Esophagus squamous epithelium (tissue), 5 donors: ENCODE measurements around the gene PHACTR3. TPM values are rescaled to one million over a fixed set of nuclear protein-coding genes. Genes with fewer than 3 reads are reported as not detected.

ENCODE experiments used
- DNase-seq: peaks from one replicate; lab custom pipeline; 2025; lab: John Stamatoyannopoulos, UW
- H3K27ac ChIP-seq, 4 donors: fragments of 200-600 bp; sonication (generic); one replicate each; pipeline ENCODE4 v1.5.1; 2016 to 2019; ENCODE audit warnings: mild to moderate bottlenecking in 1 of 4
- H3K27me3 ChIP-seq, 4 donors: fragments of 200-600 bp; sonication (generic); 1 replicate in 3 of 4; 2 replicates in 1 of 4; pipeline versions ENCODE4 v1.5.1 to v1.6.0; 2017 to 2021; ENCODE audit warnings: antibody characterized with exemption in 1 of 4
- H3K36me3 ChIP-seq, 3 donors: fragments of 200-600 bp; sonication (generic); one replicate each; pipeline ENCODE4 v1.5.1; 2016 to 2019
- H3K4me1 ChIP-seq, 3 donors: fragments of 200-600 bp; sonication (generic); one replicate each; pipeline ENCODE4 v1.5.1; 2017 to 2019
- H3K4me3 ChIP-seq, 4 donors: fragments of 200-600 bp; sonication (generic); 1 replicate in 3 of 4; 2 replicates in 1 of 4; pipeline ENCODE4 v1.5.1; 2016 to 2019; ENCODE audit warnings: mild to moderate bottlenecking in 2 of 4, moderate library complexity in 1 of 4
- H3K9me3 ChIP-seq, 3 donors: fragments of 200-600 bp; sonication (generic); one replicate each; pipeline ENCODE4 v1.5.1; 2016 to 2019
- CTCF ChIP-seq, 6 experiments: fragments of 450-650 bp in 4 of 6; fragments of 200-600 bp in 2 of 6; sonication (generic) in 2 of 6; IDR thresholded peaks; one replicate each; pipeline ENCODE4 v1.5.1; 2016 to 2019; ENCODE audit warnings: antibody characterized with exemption in 6 of 6, mild to moderate bottlenecking in 4 of 6, moderate library complexity in 4 of 6
- POLR2A ChIP-seq, 4 donors: fragments of 450-650 bp; IDR thresholded peaks; one replicate each; pipeline ENCODE4 v1.6.1; 2017; ENCODE audit warnings: antibody characterized with exemption in 4 of 4, mild to moderate bottlenecking in 4 of 4, moderate library complexity in 3 of 4
- WGBS, 2 donors: methylation state at CpG; one replicate each; pipeline ENCODE4 v1.1.5; 2018; 5-methylcytosine and 5-hydroxymethylcytosine counted together
- intact Hi-C: fragments of 100-400 bp; cut with DNase I; formaldehyde crosslinking; loops from one replicate; pipeline ENCODE4 v1.15.0; 2022
- total RNA-seq, 4 donors: library from RNA; depleted of rRNA; stranded (reverse); fragments of >200 nt; gene quantifications; one replicate each; pipeline ENCODE4 v1.1.0, GENCODE V29; 2016
- donor health status: DM: yes; HTN: yes; CAD: no.

The PHACTR3 gene
- total RNA-seq, 4 donors from 2014 or later, result 0.13 to 2.5 (median 0.32) TPM

- Histone ChIP-seq H3K27ac (no peak overlapping the region), H3K4me1 (no peaks in the 10 kb centered on the region), H3K27me3 (peaks cover 0 to 11% (median 0%) of the 10 kb centered on the region in 4 donors), H3K9me3 (no peaks in the 10 kb centered on the region), H3K36me3 (no peaks in the 10 kb centered on the region), H3K4me3 (no peak overlapping the region)
- TF ChIP-seq CTCF (IDR thresholded peaks at IDR 0.05), result no peak
- TF ChIP-seq POLR2A (IDR thresholded peaks at IDR 0.05), result no peak
- intact Hi-C loops, result no loop called here
- DNase-seq, result no peak
- 88 to 89% methylated on average over 7 of the region's 7 CpGs for WGBS, 2 donors
Measured at GRCh38 chr20:59683181-59683580, 78.8 kb downstream of the PHACTR3 start.

- WGBS, 2 donors, result 78 to 84% methylated on average over 8 to 9 of the region's 9 CpGs
- no peak for DNase-seq
- no peaks in the 10 kb centered on the region for H3K4me1 ChIP-seq
- H3K9me3 ChIP-seq, result no peaks in the 10 kb centered on the region
- H3K27ac ChIP-seq, result no peak overlapping the region
- intact Hi-C loops, result no loop called here
- H3K36me3 ChIP-seq, result no peaks in the 10 kb centered on the region
- no peaks in the 10 kb centered on the region for H3K27me3 ChIP-seq
- H3K4me3 ChIP-seq, result no peak overlapping the region
- no peak for TF ChIP-seq POLR2A (IDR thresholded peaks at IDR 0.05)
- no peak for TF ChIP-seq CTCF (IDR thresholded peaks at IDR 0.05)
Measured at GRCh38 chr20:59684685-59685242, 80.4 kb downstream of the PHACTR3 start.

- intact Hi-C loops, result no loop called here
Measured at GRCh38 chr20:59686404-59687346, 82.3 kb downstream of the PHACTR3 start.

GRCh38 chr20:59688356-59688755, 84.0 kb downstream of the PHACTR3 start:
- DNase-seq, result no peak
- Histone ChIP-seq H3K36me3 (no peaks in the 10 kb centered on the region), H3K4me1 (no peaks in the 10 kb centered on the region), H3K27ac (no peak overlapping the region), H3K9me3 (no peaks in the 10 kb centered on the region), H3K4me3 (no peak overlapping the region), H3K27me3 (no peaks in the 10 kb centered on the region)
- TF ChIP-seq CTCF (IDR thresholded peaks at IDR 0.05) (no peak), POLR2A (IDR thresholded peaks at IDR 0.05) (no peak)
- intact Hi-C loops, result no loop called here
- WGBS, 2 donors, result 50 to 57% methylated on average over 3 of the region's 3 CpGs

More at GRCh38 chr20:59686404-59687346, 82.3 kb downstream of the PHACTR3 start:
- Histone ChIP-seq H3K9me3 (no peaks in the 10 kb centered on the region), H3K4me1 (no peaks in the 10 kb centered on the region), H3K36me3 (no peaks in the 10 kb centered on the region), H3K4me3 (no peak overlapping the region), H3K27ac (no peak overlapping the region), H3K27me3 (no peaks in the 10 kb centered on the region)
- TF ChIP-seq CTCF (IDR thresholded peaks at IDR 0.05) (no peak), POLR2A (IDR thresholded peaks at IDR 0.05) (no peak)
- no peak for DNase-seq
- 86 to 92% methylated on average over 7 of the region's 7 CpGs for WGBS, 2 donors

GRCh38 chr20:59688999-59689398, 84.7 kb downstream of the PHACTR3 start:
- intact Hi-C loops, result no loop called here
- Histone ChIP-seq H3K36me3 (no peaks in the 10 kb centered on the region), H3K4me3 (no peak overlapping the region), H3K9me3 (no peaks in the 10 kb centered on the region), H3K27me3 (no peaks in the 10 kb centered on the region), H3K27ac (no peak overlapping the region), H3K4me1 (no peaks in the 10 kb centered on the region)
- DNase-seq, result no peak
- 60 to 73% methylated on average over 2 to 3 of the region's 7 CpGs for WGBS, 2 donors
- TF ChIP-seq CTCF (IDR thresholded peaks at IDR 0.05) (no peak), POLR2A (IDR thresholded peaks at IDR 0.05) (no peak)
